Smooth muscle cell (in vitro differentiated cells): Measurements from ENCODE around the gene ALPL. TPM values are rescaled to one million over a fixed set of nuclear protein-coding genes. Genes with fewer than 3 reads are reported as not detected.

Experiments used
- DNase-seq: peaks from one replicate; lab custom pipeline; 2025; ENCODE audit not compliant: unreplicated experiment; lab: John Stamatoyannopoulos, UW
- H2AFZ ChIP-seq: fragments of 200-600 bp; sonication (generic); 2 replicates; pipeline ENCODE4 v1.6.0; 2016; ENCODE audit warnings: antibody characterized with exemption, low read depth, mild to moderate bottlenecking
- H3F3A ChIP-seq: fragments of 200-600 bp; sonication (generic); 2 replicates; pipeline ENCODE4 v1.6.0; 2017; ENCODE audit warnings: antibody characterized with exemption, low read depth
- H3K27ac ChIP-seq: fragments of 200-600 bp; sonication (generic); 2 replicates; pipeline ENCODE4 v1.5.1; 2016; ENCODE audit warnings: low read depth, mild to moderate bottlenecking
- H3K27me3 ChIP-seq: fragments of 200-600 bp; sonication (generic); 2 replicates; pipeline ENCODE4 v1.6.1; 2016; ENCODE audit warnings: low read depth, mild to moderate bottlenecking
- H3K36me3 ChIP-seq: fragments of 200-600 bp; sonication (generic); 2 replicates; pipeline ENCODE4 v1.5.1; 2016; ENCODE audit warnings: low read depth
- H3K4me1 ChIP-seq: fragments of 200-600 bp; sonication (generic); 2 replicates; pipeline ENCODE4 v1.5.1; 2016; ENCODE audit warnings: low read depth
- H3K4me2 ChIP-seq: fragments of 200-600 bp; sonication (generic); 2 replicates; pipeline ENCODE4 v1.6.0; 2016; ENCODE audit warnings: mild to moderate bottlenecking
- H3K4me3 ChIP-seq: fragments of 200-600 bp; sonication (generic); 2 replicates; pipeline ENCODE4 v1.5.1; 2016; ENCODE audit warnings: mild to moderate bottlenecking
- H3K79me2 ChIP-seq: fragments of 200-600 bp; sonication (generic); 2 replicates; pipeline ENCODE4 v1.6.0; 2016; ENCODE audit warnings: low read depth, mild to moderate bottlenecking
- H3K9ac ChIP-seq: fragments of 200-600 bp; sonication (generic); 2 replicates; pipeline ENCODE4 v1.6.0; 2016; ENCODE audit warnings: low read depth
- H3K9me3 ChIP-seq: fragments of 200-600 bp; sonication (generic); replicated peaks from 2 replicates; pipeline ENCODE4 v1.5.1; 2016; ENCODE audit warnings: low read depth
- H4K20me1 ChIP-seq: fragments of 200-600 bp; sonication (generic); 2 replicates; pipeline ENCODE4 v1.6.0; 2016; ENCODE audit warnings: low read depth
- WGBS: methylation state at CpG from one replicate; pipeline ENCODE4 v1.1.7; 2016; ENCODE audit warnings: low lambda C conversion rate; 5-methylcytosine and 5-hydroxymethylcytosine counted together
- polyA plus RNA-seq: library from polyadenylated mRNA; unstranded; fragments of >200 nt; fragmentation: Nextera tagmentation; extraction: Ambion mirVana; gene quantifications from 2 replicates; pipeline ENCODE4 v1.2.1, GENCODE V29; 2016
- total RNA-seq: library from RNA; depleted of rRNA; stranded (reverse); fragments of >200 nt; gene quantifications from 2 replicates; pipeline ENCODE4 v1.2.3, GENCODE V29; 2014
- TF ChIP-seq, protein P1 (sequence below): fragments of 200-600 bp; sonication (generic); IDR thresholded peaks from 2 replicates; pipeline ENCODE4 v1.5.1; 2017; ENCODE audit warnings: borderline replicate concordance, mild to moderate bottlenecking, antibody characterized with exemption; ENCODE audit not compliant: insufficient read depth, poor library complexity, severe bottlenecking

The ALPL gene
- total and polyA plus RNA-seq, 2 experiments from 2014 or later: 4.6 to 8.3 TPM

- no peaks in the 10 kb centered on the region for H3K36me3 ChIP-seq
- H2AFZ ChIP-seq: no peak overlapping the region
- DNase-seq: no peak
- no peaks in the 10 kb centered on the region for H3K27me3 ChIP-seq
- H3K4me3 ChIP-seq: no peak overlapping the region
- no peaks in the 10 kb centered on the region for H3K9me3 ChIP-seq
- no peak overlapping the region for H3K27ac ChIP-seq
- 92% methylated on average over 19 of the region's 19 CpGs for WGBS
- H3K9ac ChIP-seq: no peak overlapping the region
- H3K79me2 ChIP-seq: no peaks in the 10 kb centered on the region
- TF ChIP-seq, protein P1, sequence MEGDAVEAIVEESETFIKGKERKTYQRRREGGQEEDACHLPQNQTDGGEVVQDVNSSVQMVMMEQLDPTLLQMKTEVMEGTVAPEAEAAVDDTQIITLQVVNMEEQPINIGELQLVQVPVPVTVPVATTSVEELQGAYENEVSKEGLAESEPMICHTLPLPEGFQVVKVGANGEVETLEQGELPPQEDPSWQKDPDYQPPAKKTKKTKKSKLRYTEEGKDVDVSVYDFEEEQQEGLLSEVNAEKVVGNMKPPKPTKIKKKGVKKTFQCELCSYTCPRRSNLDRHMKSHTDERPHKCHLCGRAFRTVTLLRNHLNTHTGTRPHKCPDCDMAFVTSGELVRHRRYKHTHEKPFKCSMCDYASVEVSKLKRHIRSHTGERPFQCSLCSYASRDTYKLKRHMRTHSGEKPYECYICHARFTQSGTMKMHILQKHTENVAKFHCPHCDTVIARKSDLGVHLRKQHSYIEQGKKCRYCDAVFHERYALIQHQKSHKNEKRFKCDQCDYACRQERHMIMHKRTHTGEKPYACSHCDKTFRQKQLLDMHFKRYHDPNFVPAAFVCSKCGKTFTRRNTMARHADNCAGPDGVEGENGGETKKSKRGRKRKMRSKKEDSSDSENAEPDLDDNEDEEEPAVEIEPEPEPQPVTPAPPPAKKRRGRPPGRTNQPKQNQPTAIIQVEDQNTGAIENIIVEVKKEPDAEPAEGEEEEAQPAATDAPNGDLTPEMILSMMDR: no peak
- H3K4me2 ChIP-seq: no peak overlapping the region
- no peaks in the 10 kb centered on the region for H3F3A ChIP-seq
- no peaks in the 10 kb centered on the region for H3K4me1 ChIP-seq
- H4K20me1 ChIP-seq: no peaks in the 10 kb centered on the region
Observed at GRCh38 chr1:21613072-21613867, 104.0 kb downstream of the ALPL start.

GRCh38 chr1:21614419-21615115, 105.3 kb downstream of the ALPL start:
- Histone ChIP-seq H3K9ac (no peak overlapping the region), H3K4me1 (peaks cover 4% of the 10 kb centered on the region), H3K36me3 (no peaks in the 10 kb centered on the region), H3K4me2 (no peak overlapping the region), H3K27ac (no peak overlapping the region), H3K4me3 (no peak overlapping the region), H4K20me1 (no peaks in the 10 kb centered on the region), H3K27me3 (no peaks in the 10 kb centered on the region), H3K9me3 (no peaks in the 10 kb centered on the region), H3F3A (no peaks in the 10 kb centered on the region), H3K79me2 (no peaks in the 10 kb centered on the region), H2AFZ (no peak overlapping the region)
- DNase-seq: no peak
- 88% methylated on average over 10 of the region's 11 CpGs for WGBS
- TF ChIP-seq, protein P1: no peak

DNA sequence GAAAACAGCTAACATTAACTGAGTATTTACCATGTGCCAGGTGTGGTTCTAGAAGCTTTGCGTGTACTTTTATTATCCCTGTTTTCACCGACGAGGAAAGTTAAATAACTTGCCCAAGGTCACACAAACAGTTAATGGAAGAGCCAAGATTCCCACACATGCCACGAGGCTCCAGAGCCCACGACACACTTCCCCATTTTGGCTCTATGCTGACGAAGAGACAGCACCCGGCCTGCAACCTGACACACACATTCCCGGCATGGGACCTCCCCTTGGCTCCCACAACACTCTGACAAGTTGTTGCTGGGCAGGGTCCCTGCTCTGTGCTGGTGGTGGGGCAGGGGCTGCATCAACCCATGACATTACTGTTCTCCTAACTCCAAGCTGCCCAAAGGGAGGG, 107.1 kb downstream of the ALPL start:
- H3K36me3 ChIP-seq: no peaks in the 10 kb centered on the region
- DNase-seq: no peak
- no peak overlapping the region for H3K9ac ChIP-seq
- no peaks in the 10 kb centered on the region for H3K9me3 ChIP-seq
- 91% methylated on average over 8 of the region's 8 CpGs for WGBS
- H4K20me1 ChIP-seq: no peaks in the 10 kb centered on the region
- TF ChIP-seq, protein P1: no peak
- H3K79me2 ChIP-seq: no peaks in the 10 kb centered on the region
- no peak overlapping the region for H3K4me3 ChIP-seq
- H2AFZ ChIP-seq: no peak overlapping the region
- no peak overlapping the region for H3K27ac ChIP-seq
- no peaks in the 10 kb centered on the region for H3F3A ChIP-seq
- peaks cover 4% of the 10 kb centered on the region for H3K4me1 ChIP-seq
- H3K4me2 ChIP-seq: no peak overlapping the region
- H3K27me3 ChIP-seq: no peaks in the 10 kb centered on the region
